HEK293 (cell line): Measurements from ENCODE around the gene PLB1.

Experiments
- CTCF ChIA-PET: fragments of 350-600 bp; formaldehyde crosslinking; extraction: SDS; loops from one replicate; lab custom pipeline; 2021; ENCODE audit warnings: antibody characterized with exemption; lab: Yijun Ruan, JAX
- POLR2A ChIA-PET: fragments of 300-600 bp; formaldehyde crosslinking; extraction: SDS; loops from one replicate; lab custom pipeline; 2020; ENCODE audit warnings: antibody characterized with exemption, inconsistent platforms; lab: Yijun Ruan, JAX
- H3K27ac ChIP-seq: fragments of 200-500 bp; sonication (Bioruptor generic); 2 replicates; pipeline ENCODE4 v1.5.1; 2014; ENCODE audit warnings: low read depth, low read length, control low read depth, inconsistent platforms; ENCODE audit errors: extremely low read depth
- H3K36me3 ChIP-seq, 2 experiments: fragments of 200-500 bp in 1 of 2; sonication (Bioruptor generic) in 1 of 2; 1 replicate in 1 of 2; 2 replicates in 1 of 2; pipeline ENCODE4 v1.5.1; 2014 to 2017; ENCODE audit warnings: inconsistent platforms in 2 of 2, low read length in 2 of 2; ENCODE audit not compliant: control insufficient read depth in 2 of 2, insufficient read depth in 1 of 2
- H3K4me1 ChIP-seq: fragments of 200-500 bp; sonication (Bioruptor generic); 2 replicates; pipeline ENCODE4 v1.5.1; 2014; ENCODE audit warnings: mild to moderate bottlenecking, low read length, inconsistent platforms; ENCODE audit not compliant: control insufficient read depth, insufficient read depth
- H3K4me3 ChIP-seq: 2 replicates; pipeline ENCODE4 v1.5.1; 2011; ENCODE audit warnings: low read depth, mild to moderate bottlenecking, control low read depth, low read length, moderate library complexity
- H3K9me3 ChIP-seq: fragments of 200-500 bp; sonication (Bioruptor generic); 2 replicates; pipeline ENCODE4 v1.5.1; 2014; ENCODE audit warnings: low read depth, low read length, inconsistent platforms; ENCODE audit not compliant: control insufficient read depth, insufficient read depth
- SALL2 ChIP-seq: fragments of 450-650 bp; formaldehyde crosslinking; IDR thresholded peaks from 2 replicates; pipeline ENCODE4 v1.5.0; 2017; ENCODE audit warnings: missing biosample characterization, mild to moderate bottlenecking, missing genetic modification characterization, borderline replicate concordance
- ZBTB44 ChIP-seq: fragments of 450-650 bp; IDR thresholded peaks from 2 replicates; pipeline ENCODE4 v1.5.1; 2018; ENCODE audit warnings: missing biosample characterization, mild to moderate bottlenecking, missing genetic modification characterization
- ZFHX2 ChIP-seq: fragments of 450-650 bp; formaldehyde crosslinking; conservative IDR thresholded peaks from 2 replicates; pipeline ENCODE4 v1.5.1; 2016; ENCODE audit warnings: missing biosample characterization, missing genetic modification characterization
- ZNF10 ChIP-seq: fragments of 450-650 bp; formaldehyde crosslinking; IDR thresholded peaks from 2 replicates; pipeline ENCODE4 v1.5.1; 2017; ENCODE audit warnings: missing biosample characterization, missing genetic modification characterization
- ZNF133 ChIP-seq: fragments of 450-650 bp; formaldehyde crosslinking; IDR thresholded peaks from 2 replicates; pipeline ENCODE4 v1.5.1; 2016; ENCODE audit warnings: missing biosample characterization, missing genetic modification characterization
- ZNF148 ChIP-seq: fragments of 450-650 bp; formaldehyde crosslinking; IDR thresholded peaks from 2 replicates; pipeline ENCODE4 v1.5.0; 2017; ENCODE audit warnings: missing biosample characterization, missing genetic modification characterization, borderline replicate concordance
- ZNF184 ChIP-seq: fragments of 450-650 bp; IDR thresholded peaks from 2 replicates; pipeline ENCODE4 v1.5.1; 2018; ENCODE audit warnings: missing biosample characterization, mild to moderate bottlenecking, missing genetic modification characterization
- ZNF280C ChIP-seq: fragments of 450-650 bp; formaldehyde crosslinking; IDR thresholded peaks from 2 replicates; pipeline ENCODE4 v1.5.1; 2016; ENCODE audit warnings: missing biosample characterization, missing genetic modification characterization
- TF ChIP-seq, protein P1 (sequence below): fragments of 450-650 bp; formaldehyde crosslinking; IDR thresholded peaks from 2 replicates; pipeline ENCODE4 v1.5.1; 2016; ENCODE audit warnings: missing biosample characterization, missing genetic modification characterization, borderline replicate concordance
- TF ChIP-seq, protein P2 (sequence below): fragments of 450-650 bp; formaldehyde crosslinking; IDR thresholded peaks from 2 replicates; pipeline ENCODE4 v1.5.1; 2016; ENCODE audit warnings: missing biosample characterization, missing genetic modification characterization

Gene PLB1

DNA sequence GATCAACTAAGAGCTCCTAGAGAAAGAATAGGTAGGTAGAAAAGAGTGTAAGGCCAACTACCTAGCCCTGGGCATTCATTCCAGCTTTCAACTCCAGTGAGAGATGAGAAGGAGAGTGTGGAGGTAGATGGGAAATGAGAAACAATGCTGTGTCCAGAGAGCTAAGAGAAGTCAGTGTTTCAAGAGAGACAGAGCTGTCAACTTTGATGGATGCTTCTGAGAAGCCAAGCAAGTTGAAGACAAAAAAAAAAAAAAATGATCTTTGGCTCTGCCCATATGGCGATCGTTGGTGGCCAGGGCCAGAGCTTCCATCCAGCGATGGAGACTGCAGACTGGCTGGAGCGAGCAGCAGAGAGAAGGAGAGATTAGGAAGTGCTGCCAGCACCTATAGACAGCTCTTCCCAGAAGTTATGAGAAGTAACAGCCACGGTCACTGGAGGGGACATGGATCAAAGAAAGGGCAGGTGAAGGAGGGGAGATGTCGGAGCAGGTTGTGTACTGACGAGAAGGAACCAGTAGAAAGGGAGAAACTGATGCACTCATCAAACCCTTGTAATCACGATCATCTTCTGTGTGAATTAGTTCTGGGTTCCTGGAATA, 143.3 kb downstream of the PLB1 start:
- ChIA-PET CTCF (interaction anchor here (1.4 kb wide), 1 partner anchor 45 kb away, joined by 3 read pairs; no protein-coding TSS in a partner anchor), POLR2A (interaction anchor here (0.7 to 1.1 kb wide), 2 partner anchors 14 to 25 kb away, joined by 3 to 7 read pairs; no protein-coding TSS in a partner anchor)
- H3K4me3 ChIP-seq, result no peak overlapping the region
- H3K4me1 ChIP-seq, result no peaks in the 10 kb centered on the region
- H3K9me3 ChIP-seq, result no peaks in the 10 kb centered on the region
- H3K27ac ChIP-seq, result no peak overlapping the region
- TF ChIP-seq SALL2 (tag by site-specific recombination) (no peak), ZBTB44 (tag by site-specific recombination) (no peak), ZNF10 (tag by site-specific recombination) (no peak), ZNF184 (tag by site-specific recombination) (no peak), ZFHX2 (no peak), ZNF280C (tag by site-specific recombination) (no peak), ZNF148 (tag by site-specific recombination) (no peak), ZNF133 (tag by site-specific recombination) (no peak)
- TF ChIP-seq, protein P1, sequence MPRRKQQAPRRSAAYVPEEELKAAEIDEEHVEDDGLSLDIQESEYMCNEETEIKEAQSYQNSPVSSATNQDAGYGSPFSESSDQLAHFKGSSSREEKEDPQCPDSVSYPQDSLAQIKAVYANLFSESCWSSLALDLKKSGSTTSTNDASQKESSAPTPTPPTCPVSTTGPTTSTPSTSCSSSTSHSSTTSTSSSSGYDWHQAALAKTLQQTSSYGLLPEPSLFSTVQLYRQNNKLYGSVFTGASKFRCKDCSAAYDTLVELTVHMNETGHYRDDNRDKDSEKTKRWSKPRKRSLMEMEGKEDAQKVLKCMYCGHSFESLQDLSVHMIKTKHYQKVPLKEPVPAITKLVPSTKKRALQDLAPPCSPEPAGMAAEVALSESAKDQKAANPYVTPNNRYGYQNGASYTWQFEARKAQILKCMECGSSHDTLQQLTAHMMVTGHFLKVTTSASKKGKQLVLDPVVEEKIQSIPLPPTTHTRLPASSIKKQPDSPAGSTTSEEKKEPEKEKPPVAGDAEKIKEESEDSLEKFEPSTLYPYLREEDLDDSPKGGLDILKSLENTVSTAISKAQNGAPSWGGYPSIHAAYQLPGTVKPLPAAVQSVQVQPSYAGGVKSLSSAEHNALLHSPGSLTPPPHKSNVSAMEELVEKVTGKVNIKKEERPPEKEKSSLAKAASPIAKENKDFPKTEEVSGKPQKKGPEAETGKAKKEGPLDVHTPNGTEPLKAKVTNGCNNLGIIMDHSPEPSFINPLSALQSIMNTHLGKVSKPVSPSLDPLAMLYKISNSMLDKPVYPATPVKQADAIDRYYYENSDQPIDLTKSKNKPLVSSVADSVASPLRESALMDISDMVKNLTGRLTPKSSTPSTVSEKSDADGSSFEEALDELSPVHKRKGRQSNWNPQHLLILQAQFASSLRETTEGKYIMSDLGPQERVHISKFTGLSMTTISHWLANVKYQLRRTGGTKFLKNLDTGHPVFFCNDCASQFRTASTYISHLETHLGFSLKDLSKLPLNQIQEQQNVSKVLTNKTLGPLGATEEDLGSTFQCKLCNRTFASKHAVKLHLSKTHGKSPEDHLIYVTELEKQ, result no peak
- TF ChIP-seq, protein P2, sequence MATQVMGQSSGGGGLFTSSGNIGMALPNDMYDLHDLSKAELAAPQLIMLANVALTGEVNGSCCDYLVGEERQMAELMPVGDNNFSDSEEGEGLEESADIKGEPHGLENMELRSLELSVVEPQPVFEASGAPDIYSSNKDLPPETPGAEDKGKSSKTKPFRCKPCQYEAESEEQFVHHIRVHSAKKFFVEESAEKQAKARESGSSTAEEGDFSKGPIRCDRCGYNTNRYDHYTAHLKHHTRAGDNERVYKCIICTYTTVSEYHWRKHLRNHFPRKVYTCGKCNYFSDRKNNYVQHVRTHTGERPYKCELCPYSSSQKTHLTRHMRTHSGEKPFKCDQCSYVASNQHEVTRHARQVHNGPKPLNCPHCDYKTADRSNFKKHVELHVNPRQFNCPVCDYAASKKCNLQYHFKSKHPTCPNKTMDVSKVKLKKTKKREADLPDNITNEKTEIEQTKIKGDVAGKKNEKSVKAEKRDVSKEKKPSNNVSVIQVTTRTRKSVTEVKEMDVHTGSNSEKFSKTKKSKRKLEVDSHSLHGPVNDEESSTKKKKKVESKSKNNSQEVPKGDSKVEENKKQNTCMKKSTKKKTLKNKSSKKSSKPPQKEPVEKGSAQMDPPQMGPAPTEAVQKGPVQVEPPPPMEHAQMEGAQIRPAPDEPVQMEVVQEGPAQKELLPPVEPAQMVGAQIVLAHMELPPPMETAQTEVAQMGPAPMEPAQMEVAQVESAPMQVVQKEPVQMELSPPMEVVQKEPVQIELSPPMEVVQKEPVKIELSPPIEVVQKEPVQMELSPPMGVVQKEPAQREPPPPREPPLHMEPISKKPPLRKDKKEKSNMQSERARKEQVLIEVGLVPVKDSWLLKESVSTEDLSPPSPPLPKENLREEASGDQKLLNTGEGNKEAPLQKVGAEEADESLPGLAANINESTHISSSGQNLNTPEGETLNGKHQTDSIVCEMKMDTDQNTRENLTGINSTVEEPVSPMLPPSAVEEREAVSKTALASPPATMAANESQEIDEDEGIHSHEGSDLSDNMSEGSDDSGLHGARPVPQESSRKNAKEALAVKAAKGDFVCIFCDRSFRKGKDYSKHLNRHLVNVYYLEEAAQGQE (tag by site-specific recombination), result no peak
- no peaks in the 10 kb centered on the region for H3K36me3 ChIP-seq
